Measurements from ENCODE around the gene ZSCAN5B.

The ZSCAN5B gene

DNA sequence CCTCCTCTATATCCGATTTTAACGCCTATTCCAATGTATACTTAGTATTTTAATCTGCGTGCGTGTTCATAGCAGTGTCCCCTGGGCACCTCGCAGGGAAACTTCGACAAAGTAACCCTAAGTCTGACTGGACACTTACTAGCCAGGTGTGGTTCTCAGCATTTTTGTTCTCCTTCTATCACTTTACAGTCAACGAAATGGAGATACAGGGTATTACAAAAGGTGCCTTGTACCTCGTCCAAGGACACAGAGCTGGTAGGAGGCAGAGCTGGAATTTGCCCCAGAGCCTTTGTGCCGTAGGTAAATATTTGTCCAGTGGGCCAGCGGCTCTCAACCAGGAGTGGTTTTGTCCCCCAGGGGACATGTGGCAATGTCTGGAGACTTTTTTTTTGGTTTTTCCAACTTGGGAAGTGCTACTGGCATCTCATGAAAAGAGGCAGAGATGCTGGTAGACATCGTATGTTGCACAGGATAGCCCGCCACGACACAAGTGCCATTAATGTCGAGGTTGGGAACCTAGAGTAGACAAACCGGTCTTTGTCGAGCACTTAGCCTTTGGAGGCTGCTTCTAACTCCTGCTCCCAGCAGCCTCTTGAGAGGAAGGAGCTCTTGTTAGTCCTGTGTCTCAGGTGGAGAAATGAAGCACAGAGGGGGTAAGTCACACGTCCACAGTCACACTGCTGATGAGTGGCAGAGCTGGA lies 55.3 kb downstream of the ZSCAN5B start:
- ChIA-PET CTCF (interaction anchor here (0.7 to 3.5 kb wide), 10 partner anchors 10 to 36 kb away, joined by 3 to 8 read pairs (median 3); no protein-coding TSS in a partner anchor), POLR2A (interaction anchor here (1.0 kb wide), 1 partner anchor 21 kb away, joined by 3 read pairs; the partner anchor contains the start of gene ZNF787)
- H3K27me3 ChIP-seq (replicated peaks in 2 of 5; ENCODE audit: control insufficient read depth in 4 of 5, insufficient read depth in 5 of 5, low read length in 4 of 5) = no peaks in the 10 kb centered on the region
- no peaks in the 10 kb centered on the region for H3K9me3 ChIP-seq (ENCODE audit: control extremely low read depth in 1 of 5, control insufficient read depth in 4 of 5, insufficient read depth in 2 of 5, low read depth in 1 of 5, low read length in 4 of 5)
- no peak overlapping the region for H3K27ac ChIP-seq (ENCODE audit: insufficient read depth in 1 of 2, low read depth in 1 of 2, low read length in 2 of 2, poor library complexity in 1 of 2, severe bottlenecking in 2 of 2)
- WGBS (ENCODE audit: insufficient coverage) = 85% methylated on average over 17 of the region's 17 CpGs
- H3K4me1 ChIP-seq (ENCODE audit: control extremely low read depth in 1 of 4, control insufficient read depth in 4 of 4, insufficient read depth in 4 of 4, low read length in 3 of 4) = peaks cover 8 to 53% (median 43%) of the 10 kb centered on the region in 4 experiments
- no peak for DNase-seq
- peak overlapping the region in 4 of 7 experiments; percentile 42 to 87 (median 68) for H3K4me3 ChIP-seq (ENCODE audit: control insufficient read depth in 1 of 7, extremely low read depth in 1 of 7, insufficient read depth in 4 of 7, low read depth in 2 of 7, low read length in 6 of 7)
- H3K36me3 ChIP-seq (ENCODE audit: control insufficient read depth in 4 of 4, insufficient read depth in 4 of 4, low read length in 3 of 4) = peaks cover 0 to 18% (median 5%) of the 10 kb centered on the region in 4 experiments

GRCh38 chr19:56141417-56141993 lies 56.1 kb downstream of the ZSCAN5B start:
- peak in 2 of 3 donors; percentile 52 to 65 for DNase-seq
- Histone ChIP-seq H3K27me3 (replicated peaks in 2 of 5; ENCODE audit: control insufficient read depth in 4 of 5, insufficient read depth in 5 of 5, low read length in 4 of 5) (no peaks in the 10 kb centered on the region), H3K4me3 (ENCODE audit: control insufficient read depth in 1 of 7, extremely low read depth in 1 of 7, insufficient read depth in 4 of 7, low read depth in 2 of 7, low read length in 6 of 7) (peak overlapping the region; percentile 42 to 87 (median 74)), H3K36me3 (ENCODE audit: control insufficient read depth in 4 of 4, insufficient read depth in 4 of 4, low read length in 3 of 4) (peaks cover 0 to 10% (median 0%) of the 10 kb centered on the region in 4 experiments), H3K9me3 (ENCODE audit: control extremely low read depth in 1 of 5, control insufficient read depth in 4 of 5, insufficient read depth in 2 of 5, low read depth in 1 of 5, low read length in 4 of 5) (no peaks in the 10 kb centered on the region), H3K27ac (ENCODE audit: insufficient read depth in 1 of 2, low read depth in 1 of 2, low read length in 2 of 2, poor library complexity in 1 of 2, severe bottlenecking in 2 of 2) (no peak overlapping the region), H3K4me1 (ENCODE audit: control extremely low read depth in 1 of 4, control insufficient read depth in 4 of 4, insufficient read depth in 4 of 4, low read length in 3 of 4) (peaks cover 8 to 53% (median 43%) of the 10 kb centered on the region in 4 experiments)
- ChIA-PET POLR2A (interaction anchor here (1.2 to 1.5 kb wide), 2 partner anchors 20 to 28 kb away, joined by 3 to 9 read pairs; partner anchors contain the start of gene ZNF787), CTCF (interaction anchor here (0.7 to 1.5 kb wide), 3 partner anchors 20 to 37 kb away, joined by 3 to 4 read pairs (median 3); no protein-coding TSS in a partner anchor)
- WGBS (ENCODE audit: insufficient coverage) = 0% methylated on average over 13 of the region's 26 CpGs

DNA sequence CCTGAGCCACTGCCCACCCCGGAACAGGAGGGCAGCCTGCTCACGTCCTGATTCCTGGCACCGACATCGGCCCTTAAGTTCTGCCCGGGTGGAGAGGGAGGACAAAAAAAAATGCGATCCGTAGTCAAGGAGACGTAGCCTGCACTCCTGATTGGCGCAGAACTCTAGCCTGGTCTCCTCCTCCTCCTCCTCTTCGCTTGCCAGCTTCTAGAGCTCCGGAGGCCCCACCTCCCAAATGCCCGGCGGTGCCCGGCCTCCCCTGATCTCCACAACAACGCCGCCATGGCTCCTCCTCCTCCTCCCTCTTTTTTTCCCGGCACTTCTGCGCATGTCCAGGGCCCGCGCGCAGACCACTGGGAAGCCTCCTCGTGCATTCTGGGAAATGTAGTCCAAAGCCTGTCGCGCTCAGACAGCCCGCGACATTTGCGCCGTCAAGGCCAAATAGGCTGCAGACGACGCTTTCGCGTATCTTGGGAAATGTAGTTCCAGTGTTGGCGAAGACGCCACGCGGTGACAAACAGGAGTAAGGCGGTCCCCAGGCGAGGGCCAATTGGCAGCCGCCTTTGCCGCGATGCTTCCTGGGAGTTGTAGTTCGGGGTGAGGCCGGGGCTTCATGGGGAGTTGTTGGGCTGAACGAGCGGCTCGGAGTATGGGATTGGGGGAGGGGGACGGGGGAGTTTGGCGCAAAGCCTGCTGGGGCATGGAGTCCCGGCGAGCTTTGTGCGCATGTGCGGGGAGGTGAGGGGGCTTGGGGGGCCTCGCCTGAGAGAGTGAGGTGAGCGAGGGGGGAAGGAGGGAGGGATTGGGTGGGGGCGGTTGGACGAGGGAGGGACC lies 56.8 kb downstream of the ZSCAN5B start, which contains the start of gene ZNF444:
TSS of gene ZNF444 (plus strand) at position 705 of the 834 bp plus-strand sequence. CDS start 5,625 bp downstream, outside the sequence.
- Histone ChIP-seq H3K4me1 (ENCODE audit: control extremely low read depth in 1 of 4, control insufficient read depth in 4 of 4, insufficient read depth in 4 of 4, low read length in 3 of 4) (peaks cover 8 to 53% (median 43%) of the 10 kb centered on the region in 4 experiments), H3K36me3 (ENCODE audit: control insufficient read depth in 4 of 4, insufficient read depth in 4 of 4, low read length in 3 of 4) (peaks cover 0 to 5% (median 0%) of the 10 kb centered on the region in 4 experiments), H3K27me3 (replicated peaks in 2 of 5; ENCODE audit: control insufficient read depth in 4 of 5, insufficient read depth in 5 of 5, low read length in 4 of 5) (no peaks in the 10 kb centered on the region), H3K27ac (ENCODE audit: insufficient read depth in 1 of 2, low read depth in 1 of 2, low read length in 2 of 2, poor library complexity in 1 of 2, severe bottlenecking in 2 of 2) (peak within 1 kb of the TSS; percentile 70 to 92), H3K4me3 (ENCODE audit: control insufficient read depth in 1 of 7, extremely low read depth in 1 of 7, insufficient read depth in 4 of 7, low read depth in 2 of 7, low read length in 6 of 7) (peak within 1 kb of the TSS; percentile 42 to 87 (median 74)), H3K9me3 (ENCODE audit: control extremely low read depth in 1 of 5, control insufficient read depth in 4 of 5, insufficient read depth in 2 of 5, low read depth in 1 of 5, low read length in 4 of 5) (no peaks in the 10 kb centered on the region)
- CTCF ChIA-PET = no interaction called here
- DNase-seq = peak; percentile 99 to 100 (median 100)
- POLR2A ChIA-PET = interaction anchor here (0.6 to 1.5 kb wide), 4 partner anchors 20 to 974 kb away, joined by 3 to 9 read pairs (median 4); partner anchors contain the start of genes DNAAF3, GALP and ZNF787
- WGBS (ENCODE audit: insufficient coverage) = under 1% methylated on average over 40 of the region's 56 CpGs

GRCh38 chr19:56139847-56140582 lies 57.6 kb downstream of the ZSCAN5B start:
- Histone ChIP-seq H3K4me1 (ENCODE audit: control extremely low read depth in 1 of 4, control insufficient read depth in 4 of 4, insufficient read depth in 4 of 4, low read length in 3 of 4) (peaks cover 7 to 45% (median 39%) of the 10 kb centered on the region in 4 experiments), H3K4me3 (ENCODE audit: control insufficient read depth in 1 of 7, extremely low read depth in 1 of 7, insufficient read depth in 4 of 7, low read depth in 2 of 7, low read length in 6 of 7) (peak overlapping the region; percentile 42 to 87 (median 74)), H3K27ac (ENCODE audit: insufficient read depth in 1 of 2, low read depth in 1 of 2, low read length in 2 of 2, poor library complexity in 1 of 2, severe bottlenecking in 2 of 2) (peak overlapping the region; percentile 70 to 92), H3K36me3 (ENCODE audit: control insufficient read depth in 4 of 4, insufficient read depth in 4 of 4, low read length in 3 of 4) (peaks cover 0 to 5% (median 0%) of the 10 kb centered on the region in 4 experiments), H3K9me3 (ENCODE audit: control extremely low read depth in 1 of 5, control insufficient read depth in 4 of 5, insufficient read depth in 2 of 5, low read depth in 1 of 5, low read length in 4 of 5) (no peaks in the 10 kb centered on the region), H3K27me3 (replicated peaks in 2 of 5; ENCODE audit: control insufficient read depth in 4 of 5, insufficient read depth in 5 of 5, low read length in 4 of 5) (no peaks in the 10 kb centered on the region)
- DNase-seq = peak; percentile 42 to 68 (median 50)
- ChIA-PET CTCF (no interaction called here), POLR2A (interaction anchor here (1.5 kb wide), 1 partner anchor 27 kb away, joined by 3 read pairs; no protein-coding TSS in a partner anchor)
- WGBS (ENCODE audit: insufficient coverage) = 42% methylated on average over 18 of the region's 22 CpGs

Measured in common myeloid progenitor, CD34-positive (primary cell).